ENCODE measurements around the gene NT5M. TPM values are rescaled to one million over a fixed set of nuclear protein-coding genes. Genes with fewer than 3 reads are reported as not detected.
A peak's percentile ranks its signal among the peaks of the same experiment; 100 is the strongest.
"Not testable (repeated sequence)": the region's sequence is repeated elsewhere in the genome, so short reads cannot be mapped to it uniquely, and the experiment has no call there.

Gene NT5M
- 10 to 100 TPM in 1 of 2 experiments, 1 to 10 TPM in 1; 7.4 to 10.2 TPM for total RNA-seq

DNA sequence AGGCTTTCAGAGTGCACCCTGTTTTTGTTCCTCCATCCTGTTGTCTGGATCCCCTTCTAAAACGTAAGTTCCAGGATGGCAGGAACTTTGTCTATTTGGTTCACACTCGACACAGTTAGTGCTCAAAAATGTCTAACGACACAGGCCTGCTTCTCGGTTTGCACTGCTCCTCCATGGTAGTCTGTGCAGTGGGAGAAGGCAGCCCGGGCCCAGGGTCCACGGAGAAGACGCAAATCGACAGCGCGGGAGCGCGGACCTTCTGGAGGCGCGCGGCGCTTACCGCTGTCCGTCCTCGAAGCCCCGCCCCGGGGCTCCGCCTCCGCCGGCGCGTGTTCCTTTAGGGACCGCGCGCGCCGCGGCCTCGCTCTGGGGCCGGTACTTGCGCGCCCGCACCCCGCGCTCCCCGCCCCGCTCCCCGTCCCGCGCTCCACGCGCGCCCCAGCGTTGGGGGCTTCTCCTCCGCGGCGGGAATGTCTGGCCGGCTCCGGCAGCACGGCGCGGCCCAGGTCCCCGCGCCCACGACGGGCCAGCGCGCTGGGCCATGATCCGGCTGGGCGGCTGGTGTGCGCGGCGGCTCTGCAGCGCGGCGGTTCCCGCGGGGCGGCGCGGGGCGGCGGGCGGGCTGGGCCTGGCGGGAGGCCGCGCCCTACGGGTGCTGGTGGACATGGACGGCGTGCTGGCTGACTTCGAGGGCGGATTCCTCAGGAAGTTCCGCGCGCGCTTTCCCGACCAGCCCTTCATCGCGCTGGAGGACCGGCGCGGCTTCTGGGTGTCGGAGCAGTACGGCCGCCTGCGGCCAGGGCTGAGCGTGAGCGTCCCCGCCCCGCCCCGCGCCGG lies at the start of gene NT5M:
TSS of gene NT5M (plus strand) at position 364 of the 837 bp plus-strand sequence. CDS start at position 542, 178 bp downstream.
- peak within 1 kb of the TSS; percentile 98 for H3K27ac Mint-ChIP-seq
- peak; percentile 87 for DNase-seq
- peaks cover 3% of the 10 kb centered on the region for H3K36me3 Mint-ChIP-seq
- peaks cover 33% of the 10 kb centered on the region for H3K4me1 Mint-ChIP-seq
- POLR2A ChIA-PET: interaction anchor here (1.1 to 3.7 kb wide), 3 partner anchors 23 to 184 kb away, joined by 3 to 52 read pairs (median 3); partner anchors contain the start of gene COPS3
- ATAC-seq (ENCODE audit: low read depth): peak; percentile 68
- H3K27me3 Mint-ChIP-seq: no peaks in the 10 kb centered on the region
- peak within 1 kb of the TSS; percentile 95 for H3K4me3 Mint-ChIP-seq
- H3K9me3 Mint-ChIP-seq: no peaks in the 10 kb centered on the region

- no peak for DNase-seq
- Mint-ChIP-seq H3K4me1 (peaks cover 3% of the 10 kb centered on the region), H3K36me3 (peaks cover 28% of the 10 kb centered on the region), H3K9me3 (no peaks in the 10 kb centered on the region), H3K4me3 (no peak overlapping the region), H3K27ac (no peak overlapping the region), H3K27me3 (no peaks in the 10 kb centered on the region)
- ATAC-seq (ENCODE audit: low read depth): no peak
- POLR2A ChIA-PET: no interaction called here
Observed at GRCh38 chr17:17253406-17253805, 49.8 kb upstream of the NT5M start.

DNA sequence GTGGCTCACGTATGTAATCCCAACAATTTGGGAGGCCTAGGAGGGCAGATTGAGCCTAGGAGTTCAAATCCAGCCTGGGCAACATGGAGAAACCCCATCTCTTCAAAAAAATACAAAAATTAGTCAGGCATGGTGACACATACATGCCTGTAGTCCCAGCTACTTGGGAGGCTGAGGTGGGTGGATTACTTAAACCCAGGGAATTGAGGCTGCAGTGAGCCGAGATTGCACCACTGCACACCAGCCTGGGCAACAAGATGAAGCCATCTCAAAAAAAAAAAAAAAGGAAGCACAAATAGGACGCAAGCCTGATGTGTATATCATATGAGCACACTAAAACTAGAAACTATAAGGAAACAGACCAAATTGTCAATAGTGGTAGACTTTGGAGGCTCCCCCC lies 49.1 kb upstream of the NT5M start:
- no peaks in the 10 kb centered on the region for H3K27me3 Mint-ChIP-seq
- no peak overlapping the region for H3K4me3 Mint-ChIP-seq
- H3K4me1 Mint-ChIP-seq: peaks cover 3% of the 10 kb centered on the region
- no peak overlapping the region for H3K27ac Mint-ChIP-seq
- DNase-seq (no peak), ATAC-seq (ENCODE audit: low read depth) (no peak)
- H3K9me3 Mint-ChIP-seq: no peaks in the 10 kb centered on the region
- peaks cover 31% of the 10 kb centered on the region for H3K36me3 Mint-ChIP-seq
- POLR2A ChIA-PET: no interaction called here

GRCh38 chr17:17255689-17256088 lies 47.5 kb upstream of the NT5M start:
- POLR2A ChIA-PET; H3K9me3 Mint-ChIP-seq; DNase-seq; H3K4me1 Mint-ChIP-seq; ATAC-seq (ENCODE audit: low read depth); H3K4me3 Mint-ChIP-seq; H3K27ac Mint-ChIP-seq; H3K27me3 Mint-ChIP-seq: not testable (repeated sequence)
- peaks cover 35% of the 10 kb centered on the region for H3K36me3 Mint-ChIP-seq

- DNase-seq (no peak), ATAC-seq (ENCODE audit: low read depth) (no peak)
- POLR2A ChIA-PET: no interaction called here
- no peak overlapping the region for H3K27ac Mint-ChIP-seq
- peaks cover 35% of the 10 kb centered on the region for H3K36me3 Mint-ChIP-seq
- H3K4me1 Mint-ChIP-seq: peaks cover 3% of the 10 kb centered on the region
- H3K27me3 Mint-ChIP-seq: no peaks in the 10 kb centered on the region
- H3K4me3 Mint-ChIP-seq: no peak overlapping the region
- no peaks in the 10 kb centered on the region for H3K9me3 Mint-ChIP-seq
Observed at GRCh38 chr17:17256316-17256715, 46.9 kb upstream of the NT5M start.

DNA sequence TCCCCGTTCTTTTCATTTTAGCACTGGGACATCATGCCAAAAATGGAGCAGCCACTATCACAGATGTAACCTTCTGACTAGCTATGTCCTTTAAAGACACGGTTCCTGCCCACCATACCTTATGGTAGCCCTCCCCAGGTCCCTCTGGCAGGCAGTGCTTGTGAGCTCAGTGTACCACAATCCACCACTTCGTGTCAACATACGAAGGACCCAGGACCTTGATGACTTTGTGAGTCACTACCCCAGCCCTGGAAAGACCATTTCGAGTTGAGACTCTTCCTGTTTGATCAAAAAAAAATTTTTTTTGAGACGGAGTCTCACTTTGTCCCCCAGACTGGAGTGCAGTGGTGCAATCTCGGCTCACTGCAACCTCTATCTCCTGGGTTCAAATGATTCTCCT lies 45.2 kb upstream of the NT5M start:
- Mint-ChIP-seq H3K36me3 (peaks cover 36% of the 10 kb centered on the region), H3K27ac (no peak overlapping the region), H3K4me3 (no peak overlapping the region), H3K4me1 (peaks cover 3% of the 10 kb centered on the region), H3K27me3 (no peaks in the 10 kb centered on the region), H3K9me3 (no peaks in the 10 kb centered on the region)
- POLR2A ChIA-PET: no interaction called here
- no peak for ATAC-seq (ENCODE audit: low read depth)
- DNase-seq: no peak

DNA sequence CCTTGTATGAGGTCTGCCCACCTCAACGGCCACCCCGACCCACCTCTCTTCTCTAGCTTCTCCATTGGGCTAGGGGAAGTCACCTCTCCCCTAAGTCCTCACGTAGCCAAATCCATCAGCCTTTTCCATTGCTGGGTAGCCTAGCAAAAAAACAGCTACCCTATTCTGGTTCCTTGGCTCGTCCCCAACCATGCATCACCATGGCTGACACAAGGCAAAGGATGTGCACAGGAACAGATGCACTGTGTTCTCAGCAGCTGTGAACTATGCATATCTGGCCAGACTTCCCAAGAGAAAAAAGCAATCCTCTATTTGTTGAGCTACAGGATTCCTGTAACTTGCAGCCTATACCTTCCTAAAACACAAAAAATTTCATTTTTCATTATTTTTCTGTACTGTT lies 44.2 kb upstream of the NT5M start:
- Mint-ChIP-seq H3K4me1 (no peaks in the 10 kb centered on the region), H3K36me3 (peaks cover 36% of the 10 kb centered on the region), H3K27me3 (no peaks in the 10 kb centered on the region), H3K27ac (no peak overlapping the region), H3K9me3 (no peaks in the 10 kb centered on the region), H3K4me3 (no peak overlapping the region)
- DNase-seq: no peak
- no peak for ATAC-seq (ENCODE audit: low read depth)
- POLR2A ChIA-PET: no interaction called here

- Mint-ChIP-seq H3K4me3 (no peak overlapping the region), H3K4me1 (peaks cover 1% of the 10 kb centered on the region), H3K36me3 (peaks cover 29% of the 10 kb centered on the region), H3K9me3 (no peaks in the 10 kb centered on the region), H3K27me3 (no peaks in the 10 kb centered on the region), H3K27ac (no peak overlapping the region)
- POLR2A ChIA-PET: no interaction called here
- ATAC-seq (ENCODE audit: low read depth): no peak
- no peak for DNase-seq
Observed at GRCh38 chr17:17264430-17264829, 38.7 kb upstream of the NT5M start.

DNA sequence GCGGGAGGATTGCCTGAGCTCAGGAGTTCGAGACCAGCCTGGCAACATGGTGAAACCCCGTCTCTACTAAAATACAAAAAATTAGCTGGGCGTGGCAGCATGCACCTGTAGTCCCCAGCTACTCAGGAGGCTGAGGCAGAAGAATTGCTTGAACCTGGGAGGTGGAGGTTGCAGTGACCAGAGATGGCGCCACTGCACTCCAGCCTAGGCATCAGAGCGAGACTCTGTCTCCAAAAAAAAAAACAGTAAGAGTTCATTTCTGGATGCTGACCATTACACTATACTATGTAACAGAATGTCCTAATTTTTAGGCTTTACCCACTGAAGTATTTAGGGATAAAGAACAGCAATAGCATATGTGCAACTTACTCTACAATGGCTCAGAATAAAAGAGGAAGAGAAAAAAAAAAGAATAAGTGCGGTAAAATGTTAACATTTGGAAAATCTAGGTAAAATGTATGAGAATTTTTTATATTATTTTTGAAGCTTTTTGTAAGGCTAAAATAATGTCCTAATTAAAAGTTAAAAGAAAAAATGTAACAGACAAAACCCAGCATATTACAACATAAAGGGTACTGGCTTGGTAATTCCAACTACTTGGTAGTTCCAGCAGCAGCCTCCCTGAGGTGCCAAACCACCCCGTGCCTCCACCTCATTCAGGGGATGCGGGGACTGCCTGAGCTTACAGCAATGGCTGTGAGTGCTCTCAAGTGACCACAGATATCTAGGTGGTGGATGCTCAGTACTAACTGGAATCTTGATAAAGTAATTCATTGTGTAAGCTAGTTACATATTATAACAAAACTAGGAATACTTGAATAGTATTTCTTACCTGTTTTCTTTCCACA lies 33.0 kb upstream of the NT5M start:
- no peaks in the 10 kb centered on the region for H3K9me3 Mint-ChIP-seq

DNA sequence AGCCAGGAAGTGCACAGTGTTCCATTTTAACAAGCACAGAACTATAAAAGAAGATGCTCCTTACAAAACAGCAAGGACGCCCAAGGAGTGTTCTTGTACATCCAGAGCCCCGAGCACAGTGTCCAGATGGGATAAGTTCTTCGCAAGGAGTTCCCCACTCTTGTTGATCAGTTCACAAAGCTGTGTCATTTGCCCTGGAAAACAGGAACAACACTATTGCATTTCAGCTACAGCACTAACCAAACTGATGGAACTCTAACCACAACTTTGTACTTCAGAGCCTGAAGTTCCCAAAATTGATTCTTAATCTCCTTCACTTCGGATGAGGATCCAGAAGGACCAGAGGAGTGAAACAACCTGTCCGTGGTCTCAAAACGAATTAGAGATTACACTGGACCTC lies 27.2 kb upstream of the NT5M start:
- H3K9me3 Mint-ChIP-seq: no peaks in the 10 kb centered on the region
- ATAC-seq (ENCODE audit: low read depth) (no peak), DNase-seq (no peak)
- no peak overlapping the region for H3K27ac Mint-ChIP-seq
- H3K4me3 Mint-ChIP-seq: no peak overlapping the region
- peaks cover 9% of the 10 kb centered on the region for H3K36me3 Mint-ChIP-seq
- H3K27me3 Mint-ChIP-seq: no peaks in the 10 kb centered on the region
- H3K4me1 Mint-ChIP-seq: peaks cover 19% of the 10 kb centered on the region
- POLR2A ChIA-PET: no interaction called here

More for the DNA sequence above, 33.0 kb upstream of the NT5M start:
- Mint-ChIP-seq H3K27me3 (no peaks in the 10 kb centered on the region), H3K27ac (no peak overlapping the region), H3K36me3 (peaks cover 20% of the 10 kb centered on the region), H3K4me3 (no peak overlapping the region), H3K4me1 (peaks cover 4% of the 10 kb centered on the region)
- POLR2A ChIA-PET: no interaction called here
- ATAC-seq (ENCODE audit: low read depth): no peak
- peak; percentile 35 for DNase-seq

DNA sequence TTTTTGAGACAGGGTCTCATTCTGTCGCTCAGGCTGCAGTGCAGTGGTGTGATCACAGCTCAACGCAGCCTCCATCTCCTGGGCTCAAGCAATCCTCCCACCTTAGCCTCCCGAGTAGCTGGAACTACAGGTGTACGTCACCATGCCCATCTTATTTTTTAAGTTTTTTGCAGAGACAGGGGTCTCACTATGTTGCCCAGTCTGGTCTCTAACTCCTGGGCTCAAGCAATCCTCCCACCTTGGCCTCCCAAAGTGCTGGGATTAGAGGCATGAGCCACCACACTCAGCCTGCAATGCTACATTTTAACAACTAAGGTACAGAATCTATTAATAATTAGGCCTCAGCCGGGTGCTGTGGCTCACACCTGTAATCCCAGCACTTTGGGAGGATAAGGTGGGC lies 25.7 kb upstream of the NT5M start:
- POLR2A ChIA-PET; ATAC-seq (ENCODE audit: low read depth); H3K27ac Mint-ChIP-seq: not testable (repeated sequence)

GRCh38 chr17:17279316-17279715 lies 23.9 kb upstream of the NT5M start:
- H3K4me1 Mint-ChIP-seq: peaks cover 23% of the 10 kb centered on the region
- peak overlapping the region; percentile 91 for H3K4me3 Mint-ChIP-seq
- no peaks in the 10 kb centered on the region for H3K9me3 Mint-ChIP-seq
- peak overlapping the region; percentile 95 for H3K27ac Mint-ChIP-seq
- peaks cover 2% of the 10 kb centered on the region for H3K27me3 Mint-ChIP-seq
- H3K36me3 Mint-ChIP-seq: peaks cover 7% of the 10 kb centered on the region
- ATAC-seq (ENCODE audit: low read depth) (no peak), DNase-seq (no peak)
- POLR2A ChIA-PET: interaction anchor here (2.6 to 3.0 kb wide), 3 partner anchors 22 to 42 kb away, joined by 17 to 52 read pairs (median 23); partner anchors contain the start of gene FLCN

More for the DNA sequence above, 25.7 kb upstream of the NT5M start:
- H3K36me3 Mint-ChIP-seq, H3K27me3 Mint-ChIP-seq, H3K4me3 Mint-ChIP-seq, DNase-seq, H3K9me3 Mint-ChIP-seq: not testable (repeated sequence)
- H3K4me1 Mint-ChIP-seq: peaks cover 23% of the 10 kb centered on the region

Measured in activated naive CD8-positive, alpha-beta T cell treated with anti-CD3 and anti-CD28 coated beads, Interleukin-2, amount 10 ng/mL, durations not matched to agents 7 days and 5 days (primary cell).